CMK (cell line): ENCODE data around the gene DEDD2.

ENCODE experiments used
- DNase-seq: peaks from one replicate; pipeline ENCODE4 v3.0.0-alpha.2; 2010; ENCODE audit warnings: low read depth

The DEDD2 gene

GRCh38 chr19:42198676-42199439, 18.6 kb downstream of the DEDD2 start:
- DNase-seq: peak; percentile 80

DNA sequence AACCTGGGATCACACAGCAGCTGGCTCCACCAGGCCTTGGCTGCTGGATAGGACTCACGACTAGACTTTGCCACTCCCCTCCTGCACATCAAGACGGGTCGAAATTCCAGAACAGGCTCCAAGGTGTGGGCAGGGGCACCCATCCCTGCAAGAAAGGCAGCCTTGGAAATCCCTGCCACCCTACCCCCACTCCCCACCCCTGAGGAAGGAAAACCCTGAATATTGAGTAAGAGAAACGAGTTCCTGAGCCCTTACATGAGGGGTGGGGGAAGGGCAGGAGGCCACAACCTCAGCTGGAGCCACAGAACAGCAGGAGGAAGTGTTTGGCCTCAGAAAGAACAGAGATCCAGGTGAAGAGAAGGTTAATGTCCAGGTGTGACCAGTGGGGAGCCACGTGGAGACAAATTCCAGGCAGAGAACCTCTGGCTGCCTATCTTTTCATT, 20.1 kb downstream of the DEDD2 start:
- no peak for DNase-seq

- no peak for DNase-seq
Measured at GRCh38 chr19:42196011-42197001, 21.2 kb downstream of the DEDD2 start.

- no peak for DNase-seq
Measured at GRCh38 chr19:42193706-42194105, 23.8 kb downstream of the DEDD2 start.

- DNase-seq: no peak
Measured at GRCh38 chr19:42193294-42193693, 24.2 kb downstream of the DEDD2 start.

DNA sequence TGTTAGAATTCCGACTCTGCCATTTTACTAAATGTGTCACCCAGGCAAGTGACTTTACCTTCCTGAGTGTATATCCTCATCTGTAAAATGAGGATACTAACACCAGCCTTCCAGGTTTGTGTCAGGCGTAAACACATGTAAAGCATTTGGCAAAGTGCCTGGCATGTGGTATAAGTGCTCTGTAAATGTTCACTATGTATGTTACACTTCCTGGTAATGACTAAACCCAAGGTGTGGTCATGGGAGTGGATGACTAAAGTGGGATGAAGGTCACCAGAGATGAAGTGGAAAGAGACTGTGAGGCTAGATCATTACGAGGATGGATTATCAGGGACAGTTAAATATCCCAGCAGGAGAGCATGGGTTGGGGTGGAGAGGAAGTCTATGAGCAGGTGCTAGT, 25.6 kb downstream of the DEDD2 start:
- DNase-seq: no peak

GRCh38 chr19:42191330-42191729, 26.1 kb downstream of the DEDD2 start:
- no peak for DNase-seq

DNA sequence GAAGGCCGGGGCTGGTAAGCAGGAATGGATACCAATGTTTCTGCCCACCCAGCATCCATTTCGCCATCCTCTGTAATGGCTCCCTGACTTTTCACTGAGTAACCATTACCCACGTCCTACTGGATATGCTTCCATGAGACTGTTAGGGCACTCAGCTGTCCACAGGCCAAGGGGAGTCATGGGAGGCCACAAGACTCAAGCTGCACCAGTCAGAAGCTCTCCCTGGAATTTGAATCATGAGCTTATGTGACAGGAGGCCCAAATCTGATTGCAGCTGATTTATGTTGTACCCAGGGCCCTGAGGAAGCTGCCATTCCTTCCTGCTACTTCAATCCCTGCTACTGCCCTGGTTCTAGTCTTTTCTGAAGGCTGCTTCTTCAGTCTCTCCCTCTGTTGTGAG, 28.3 kb downstream of the DEDD2 start:
- DNase-seq: no peak

- DNase-seq: no peak
Measured at GRCh38 chr19:42188665-42189064, 28.8 kb downstream of the DEDD2 start.

DNA sequence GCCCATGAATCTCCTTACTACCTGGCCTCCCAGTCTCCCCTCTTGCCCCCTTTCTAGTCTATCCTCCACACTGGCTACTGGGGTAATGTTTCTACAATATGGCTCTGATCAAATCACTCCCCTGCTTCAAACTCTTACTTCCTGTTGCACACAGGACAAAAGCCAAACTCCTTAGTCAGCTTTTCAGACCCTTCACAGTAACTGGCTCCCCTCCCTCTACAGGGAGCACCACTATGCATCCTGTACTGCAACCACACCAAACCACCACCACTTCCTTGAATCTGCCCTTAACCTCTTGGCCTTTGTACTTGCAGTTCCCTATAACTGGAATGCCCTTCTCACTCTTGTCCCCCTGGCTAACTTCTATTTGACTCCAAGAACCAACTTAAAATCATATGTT, 32.2 kb downstream of the DEDD2 start:
- DNase-seq: no peak

GRCh38 chr19:42184401-42184861, 33.0 kb downstream of the DEDD2 start:
- DNase-seq: peak; percentile 62

DNA sequence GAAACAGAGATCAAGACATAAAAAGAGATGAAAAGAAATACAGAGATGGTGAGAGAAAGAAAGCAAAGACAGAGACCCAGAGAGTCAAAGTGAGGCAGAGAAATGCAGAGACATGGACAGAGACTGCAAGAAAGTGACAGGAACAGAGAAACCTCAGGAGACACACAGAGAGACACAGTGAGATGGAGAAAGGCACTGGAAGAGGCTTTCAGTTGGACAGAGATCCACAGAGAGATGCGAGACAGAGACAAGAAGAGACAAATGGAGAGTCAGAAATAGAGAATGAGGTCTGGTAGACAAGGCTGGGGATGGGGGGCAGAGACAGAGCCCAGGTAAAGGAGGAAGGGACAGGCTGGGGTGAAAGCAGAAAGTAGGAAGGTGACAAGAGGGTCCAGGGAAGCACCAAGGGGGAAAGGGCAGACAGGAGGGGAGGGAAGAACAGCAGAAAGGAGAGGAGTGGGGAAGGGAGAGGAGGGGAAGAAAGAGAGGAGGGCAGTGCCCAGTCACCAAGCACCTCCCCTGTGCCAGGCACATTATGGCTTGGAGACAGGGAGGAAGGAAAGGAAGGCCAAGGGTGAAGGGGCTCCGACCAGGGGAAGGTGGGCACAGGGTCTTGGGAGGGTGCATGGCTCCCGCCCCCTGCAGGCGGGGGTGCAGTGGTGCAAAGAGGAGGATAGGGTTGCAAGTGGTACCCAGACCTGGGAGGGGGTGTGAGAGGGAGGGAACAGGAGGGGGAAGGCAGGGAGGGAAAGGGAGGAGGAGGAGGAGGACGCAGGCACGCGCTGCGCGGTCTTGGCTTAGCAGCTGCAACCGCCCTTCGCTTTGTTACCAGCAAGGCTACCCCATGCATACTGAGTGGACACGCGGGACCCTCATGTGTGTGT, 38.4 kb downstream of the DEDD2 start:
- no peak for DNase-seq

GRCh38 chr19:42177686-42178019, 39.8 kb downstream of the DEDD2 start:
- DNase-seq: no peak

DNA sequence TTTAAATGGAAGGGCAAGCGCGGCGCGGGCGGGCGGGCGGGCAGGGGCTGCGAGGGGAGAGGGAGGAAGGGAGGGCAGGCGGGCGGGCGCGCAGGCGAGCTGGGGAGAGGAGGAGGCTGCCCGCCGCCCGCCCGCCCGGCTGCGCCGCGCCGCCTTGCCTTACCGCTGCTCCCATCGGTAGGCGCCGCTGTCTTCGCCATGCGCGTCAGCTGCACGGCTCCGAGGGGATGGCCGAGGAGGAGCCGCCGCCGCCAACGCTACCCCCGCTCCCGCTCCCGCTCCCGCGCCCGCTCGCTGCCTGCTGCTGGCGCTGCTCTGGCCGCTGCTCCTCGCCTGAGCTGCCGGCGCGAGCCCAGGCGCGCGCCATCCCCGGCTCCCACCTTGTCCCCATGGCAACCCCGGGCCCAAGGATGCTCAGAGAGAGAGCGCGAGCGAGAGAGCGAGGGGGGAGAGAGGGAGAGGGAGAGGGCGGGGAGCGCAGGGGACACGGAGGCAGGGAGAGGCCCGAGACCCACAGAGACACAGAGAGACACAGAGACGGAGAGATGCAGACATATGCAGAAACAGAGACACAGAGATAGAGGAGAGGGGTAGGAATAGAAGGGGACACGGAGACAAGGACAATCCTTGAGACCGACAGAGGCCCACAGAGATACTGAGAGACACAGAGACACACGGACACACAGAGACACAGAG, 40.3 kb downstream of the DEDD2 start:
- DNase-seq: no peak

DNA sequence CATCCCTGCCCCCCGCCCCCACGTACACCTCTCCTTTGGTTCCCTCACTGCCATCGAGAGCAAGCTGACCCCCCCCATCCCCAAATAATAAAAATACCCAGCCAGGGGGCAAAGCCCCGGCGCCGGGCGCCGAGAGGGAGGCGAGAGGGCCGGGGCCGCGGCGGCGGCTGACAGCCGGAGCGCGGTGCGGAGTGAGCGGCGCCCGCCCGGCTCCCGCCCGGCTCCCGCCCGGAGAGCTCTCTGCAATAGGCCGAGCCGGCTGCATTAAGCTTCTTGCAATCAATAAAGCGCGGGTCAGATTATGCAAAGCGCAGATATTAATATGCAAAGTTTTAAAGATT, 40.9 kb downstream of the DEDD2 start:
- no peak for DNase-seq

DNA sequence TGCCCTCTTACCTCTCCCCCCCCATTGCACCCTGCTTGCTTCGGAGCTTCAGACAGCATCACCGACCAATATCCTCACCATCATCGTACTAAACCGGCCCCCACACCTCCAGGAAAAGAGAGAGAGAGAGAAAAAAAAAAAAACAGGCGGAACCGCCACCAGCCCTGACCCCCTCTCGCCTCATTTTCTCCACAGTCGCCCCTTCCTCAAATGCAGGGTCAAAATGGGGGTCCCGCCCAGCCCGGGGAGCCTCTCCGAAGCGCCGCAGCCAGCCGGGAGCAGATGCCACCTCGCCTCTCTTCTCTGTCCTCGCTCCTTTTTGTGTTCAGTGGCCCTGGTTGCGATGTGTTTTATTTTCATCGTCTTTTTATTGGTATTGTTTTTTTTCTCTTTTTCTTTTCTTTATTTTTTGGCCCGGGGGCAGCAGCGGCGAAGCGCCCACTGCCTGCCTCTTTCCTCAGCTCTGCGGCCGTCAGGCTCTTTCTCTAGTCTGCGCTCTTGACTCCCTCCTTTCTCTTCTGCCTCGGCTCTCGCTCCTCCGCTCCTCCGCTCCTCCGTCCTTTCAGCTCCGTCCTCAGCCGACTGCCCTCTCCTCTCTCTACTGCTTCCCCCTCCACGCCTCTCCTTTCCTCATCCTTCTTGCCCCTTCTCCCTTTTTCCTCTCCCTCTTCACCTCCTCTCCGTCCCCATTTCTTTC, 41.4 kb downstream of the DEDD2 start:
- no peak for DNase-seq

- DNase-seq: no peak
Measured at GRCh38 chr19:42174958-42175734, 42.3 kb downstream of the DEDD2 start.

DNA sequence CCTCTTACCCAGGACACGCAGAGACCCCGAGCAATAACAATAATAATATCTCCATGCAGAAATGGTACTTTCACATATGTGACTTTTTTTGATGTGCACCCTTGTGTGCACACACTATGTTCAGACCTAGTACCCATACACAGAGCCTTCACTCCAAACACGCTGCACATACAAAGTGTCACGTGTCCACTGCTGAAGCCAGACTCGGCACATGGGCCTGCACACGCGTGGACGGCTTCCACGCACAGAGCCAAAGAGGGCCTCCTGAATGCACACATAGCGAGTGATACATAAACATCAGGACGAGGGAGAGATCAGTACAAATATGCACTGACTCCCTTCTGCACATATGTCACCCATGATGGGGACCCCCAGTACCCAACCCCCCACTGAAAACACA, 43.3 kb downstream of the DEDD2 start:
- no peak for DNase-seq

DNA sequence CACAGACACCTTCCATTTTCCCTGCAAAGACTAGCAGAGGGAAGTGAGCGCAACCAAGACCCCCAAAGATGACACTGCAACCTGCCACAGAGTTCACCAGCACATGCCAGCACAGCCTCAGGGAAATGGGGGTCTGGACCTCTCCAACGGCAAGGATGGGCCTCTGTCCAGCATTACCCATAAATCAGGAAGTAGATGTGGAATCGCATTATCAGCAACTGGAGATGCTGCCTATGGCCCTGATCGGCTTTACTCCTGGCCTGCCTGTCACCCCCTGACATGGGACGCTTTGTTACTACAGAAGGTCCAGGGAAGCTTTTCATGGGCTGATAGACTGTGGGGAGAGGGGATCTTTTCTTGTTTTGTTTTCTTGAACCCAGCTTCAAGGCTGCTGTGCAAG, 43.8 kb downstream of the DEDD2 start:
- DNase-seq: no peak

- no peak for DNase-seq
Measured at GRCh38 chr19:42172261-42172660, 45.2 kb downstream of the DEDD2 start.
